OCI-LY1 (cell line): ENCODE data around the gene RTP2.

Source experiments
- CTCF ChIP-seq: fragments of 200-600 bp; sonication (generic), shearing (Covaris generic); IDR thresholded peaks from 2 replicates; pipeline ENCODE4 v1.5.1; 2017; ENCODE audit warnings: mild to moderate bottlenecking, antibody characterized with exemption, low read length, moderate library complexity, mixed read lengths
- EZH2 ChIP-seq: fragments of 200-600 bp; sonication (generic), shearing (Covaris generic); IDR thresholded peaks from 2 replicates; pipeline ENCODE4 v1.8.0; 2017; ENCODE audit warnings: borderline replicate concordance, mixed run types, mild to moderate bottlenecking, antibody characterized with exemption, low read length, moderate library complexity, mixed read lengths

DNA sequence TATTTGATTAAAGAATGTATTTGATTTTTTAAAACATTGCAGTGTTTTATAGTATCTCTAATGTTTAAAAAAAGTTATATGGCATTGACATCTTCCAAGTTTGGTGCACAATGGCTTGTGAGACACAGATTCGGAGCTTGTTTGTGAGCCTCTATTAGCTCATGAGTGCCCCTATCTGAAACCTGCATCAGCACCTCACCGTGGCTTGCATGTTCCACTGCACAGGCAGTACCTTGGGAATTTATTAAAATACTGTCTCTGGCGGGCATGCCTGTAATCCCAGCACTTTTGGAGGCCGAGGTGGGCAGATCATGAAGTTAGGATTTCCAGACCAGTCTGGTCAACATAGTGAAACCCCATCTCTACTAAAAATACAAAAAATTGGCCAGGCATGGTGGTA is 6.8 kb upstream of the RTP2 start:
- TF ChIP-seq CTCF: peak; percentile 51
- no peak for TF ChIP-seq EZH2
